Measurements from ENCODE around the gene C16orf78.

C16orf78 gene

GRCh38 chr16:49437344-49437743 lies 63.7 kb downstream of the C16orf78 start:
- no peak for DNase-seq

DNA sequence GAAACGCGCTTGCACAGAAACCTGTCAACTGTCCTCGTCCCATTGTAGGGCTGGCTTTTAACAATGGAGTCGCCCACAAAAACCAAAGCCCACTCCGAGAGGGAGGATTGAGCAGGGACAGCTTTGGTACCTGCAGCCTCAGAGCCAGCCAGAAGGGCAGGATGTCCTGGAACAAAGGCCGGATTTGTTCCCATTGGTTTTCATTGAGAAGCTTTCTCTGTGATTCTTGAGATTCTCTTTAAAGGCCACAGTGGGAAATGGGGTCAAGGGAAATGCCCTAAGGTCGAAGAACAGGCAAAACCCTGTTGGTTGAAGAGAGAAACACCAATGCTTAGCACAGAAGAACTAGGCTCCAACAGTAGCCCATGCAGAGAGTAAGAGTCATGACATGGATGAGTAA lies 65.4 kb downstream of the C16orf78 start:
- no peak for DNase-seq

- no peak for DNase-seq
Measured at GRCh38 chr16:49439676-49440075, 66.1 kb downstream of the C16orf78 start.

DNA sequence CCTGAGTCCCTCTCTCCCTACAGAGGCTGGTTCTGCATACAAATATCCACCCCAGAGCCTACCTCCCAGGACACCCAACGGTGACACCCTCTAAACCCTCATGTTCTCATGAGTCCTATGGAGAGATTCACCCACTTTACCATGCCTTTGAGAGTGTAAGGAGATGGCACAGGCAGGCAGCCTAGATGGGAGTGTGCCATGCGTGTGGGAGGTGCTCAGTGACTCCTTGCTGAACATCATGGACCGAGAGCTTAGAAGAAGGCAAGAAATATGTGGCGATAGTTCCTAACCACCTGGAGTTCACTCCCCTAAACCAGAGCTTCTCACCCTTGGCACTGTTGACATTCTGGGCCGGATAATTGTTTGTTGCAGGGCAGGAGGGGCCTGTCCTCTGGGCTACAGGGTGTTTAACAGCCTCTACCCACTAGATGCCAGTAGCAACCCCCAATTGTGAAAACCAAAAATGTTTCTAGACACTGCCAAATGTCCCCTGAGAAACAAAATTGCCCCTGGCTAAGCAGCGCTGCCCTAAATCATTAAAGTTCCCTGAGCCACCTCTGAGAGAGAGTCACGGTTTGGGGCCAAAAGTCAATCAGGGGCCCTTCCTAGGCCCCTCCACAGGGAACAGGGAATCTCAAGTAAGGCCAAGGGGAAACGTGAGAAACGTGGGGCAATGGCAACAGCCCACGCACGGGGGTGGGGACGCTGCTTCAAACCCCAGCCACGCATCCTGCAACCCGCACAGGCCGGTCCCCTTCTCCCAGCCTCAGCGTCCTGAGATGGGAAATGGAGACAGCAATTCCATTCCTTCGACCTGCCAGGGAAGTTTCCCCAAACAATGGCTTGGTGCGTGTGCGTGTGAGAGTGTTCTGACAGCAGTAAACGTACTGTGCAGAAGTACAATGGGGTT lies 66.8 kb downstream of the C16orf78 start:
- no peak for DNase-seq

DNA sequence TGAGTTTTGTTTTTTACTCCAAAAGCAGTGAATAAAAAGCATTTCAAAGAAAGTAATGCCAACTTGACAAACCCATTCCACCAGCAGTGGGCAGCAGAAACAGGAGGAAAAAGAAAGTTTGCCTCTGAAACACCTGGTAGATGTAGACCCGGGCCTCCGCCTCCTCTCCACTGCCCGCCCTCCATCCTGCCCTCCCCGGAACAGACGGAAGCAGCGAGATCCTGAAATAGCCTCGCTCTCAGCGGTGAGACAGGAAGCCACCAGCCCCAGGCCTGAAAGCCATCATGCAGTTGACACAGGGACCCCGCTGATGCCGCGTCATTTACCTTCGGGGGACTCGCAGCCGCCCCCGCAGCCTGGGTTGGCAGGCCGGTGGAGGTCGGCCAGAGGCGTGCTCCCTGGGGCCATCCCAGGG lies 67.8 kb downstream of the C16orf78 start:
- peak; percentile 27 for DNase-seq

DNA sequence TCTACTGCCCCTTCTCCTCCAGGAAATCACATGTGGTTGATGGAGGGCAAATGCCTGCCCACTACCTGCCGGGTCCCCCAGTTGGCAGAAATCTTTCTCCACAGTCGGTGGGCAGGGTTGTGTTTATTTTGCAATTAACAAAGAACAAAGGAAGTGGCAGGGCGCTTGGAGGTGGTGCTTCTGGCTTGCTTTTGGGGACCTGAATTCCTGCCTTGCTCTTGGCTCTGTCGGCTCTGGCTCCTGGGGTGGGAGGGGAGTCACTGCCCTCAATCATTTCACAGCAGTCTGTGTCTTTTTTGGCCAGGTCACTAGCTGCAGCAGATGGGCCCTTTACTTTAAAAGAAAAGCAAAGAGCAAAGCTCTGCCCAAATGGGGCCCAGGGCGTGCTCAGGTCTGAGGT lies 69.2 kb downstream of the C16orf78 start:
- DNase-seq, result no peak

DNA sequence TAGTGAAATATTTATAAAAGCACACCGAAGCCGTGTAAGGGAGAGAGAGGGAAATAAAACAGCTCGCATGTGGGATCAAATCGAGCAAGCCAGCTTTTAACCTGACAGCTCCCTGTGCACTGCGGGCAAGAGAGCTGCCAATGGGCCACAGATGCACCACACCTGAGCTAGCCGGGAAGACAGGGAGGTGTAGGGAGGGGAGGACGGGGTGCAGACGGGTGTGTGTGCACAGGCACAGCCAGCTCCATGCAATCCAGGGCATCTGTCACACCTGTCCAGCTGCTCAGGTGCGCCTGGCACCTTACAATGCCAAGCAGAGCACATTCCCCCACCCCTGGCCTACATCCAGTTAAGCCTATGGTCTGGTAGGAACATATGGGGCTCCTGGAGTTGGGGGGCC lies 70.0 kb downstream of the C16orf78 start:
- DNase-seq, result no peak

- no peak for DNase-seq
Measured at GRCh38 chr16:49446805-49447204, 73.2 kb downstream of the C16orf78 start.

Measured in stimulated activated CD4-positive, alpha-beta T cell treated with anti-CD3 and anti-CD28 coated beads, Interleukin-12 subunit alpha, Interleukin-12 subunit beta, amount 100 ng/mL, for 4 hours (primary cell).